Inflammatory macrophage treated with lipopolysaccharide for 1 hour (primary cell): ENCODE results near the gene MEF2B.

ENCODE experiments used
- DNase-seq, 2 donors: peaks; one replicate each; pipeline ENCODE4 v3.0.0-alpha.2; 2020 to 2022

MEF2B gene

GRCh38 chr19:19170053-19170872, at the start of gene MEF2B:
TSS of gene MEF2B (minus strand) at chr19:19170263. CDS start at chr19:19150735, 19,528 bp downstream.
- peak in 1 of 2 donors; percentile 48 for DNase-seq

GRCh38 chr19:19218911-19219310, 48.8 kb upstream of the MEF2B start:
- DNase-seq: no peak

GRCh38 chr19:19217099-19217498, 47.0 kb upstream of the MEF2B start:
- DNase-seq: peak; percentile 8 to 46

GRCh38 chr19:19215792-19216191, 45.7 kb upstream of the MEF2B start:
- no peak for DNase-seq

GRCh38 chr19:19214892-19215291, 44.8 kb upstream of the MEF2B start:
- peak in 1 of 2 donors; percentile 18 for DNase-seq

- no peak for DNase-seq
These were observed 44.1 kb upstream of the MEF2B start for GRCh38 chr19:19214159-19214490.

- DNase-seq: no peak
These were observed 43.5 kb upstream of the MEF2B start for GRCh38 chr19:19213426-19214158.

GRCh38 chr19:19212916-19213315, 42.9 kb upstream of the MEF2B start:
- no peak for DNase-seq

GRCh38 chr19:19211499-19212420, 41.7 kb upstream of the MEF2B start, which contains the start of gene NCAN:
TSS of gene NCAN (plus strand) at chr19:19211958. CDS start at chr19:19216954, 4,996 bp downstream.
- no peak for DNase-seq

GRCh38 chr19:19209372-19209771, 39.3 kb upstream of the MEF2B start:
- no peak for DNase-seq

GRCh38 chr19:19207637-19208572, 37.8 kb upstream of the MEF2B start:
- no peak for DNase-seq

GRCh38 chr19:19206938-19207337, 36.9 kb upstream of the MEF2B start:
- DNase-seq: no peak

GRCh38 chr19:19205416-19206410, 35.6 kb upstream of the MEF2B start:
- no peak for DNase-seq

GRCh38 chr19:19204181-19204580, 34.1 kb upstream of the MEF2B start:
- DNase-seq: no peak

- peak; percentile 90 to 97 for DNase-seq
These were observed 33.2 kb upstream of the MEF2B start, which contains the start of gene NR2C2AP for GRCh38 chr19:19203012-19203856. TSS of gene NR2C2AP (minus strand) at chr19:19203414. CDS start at chr19:19203060, 354 bp downstream.

- DNase-seq: no peak
These were observed 32.6 kb upstream of the MEF2B start for GRCh38 chr19:19202707-19203011.

GRCh38 chr19:19201697-19202630, 31.9 kb upstream of the MEF2B start:
- DNase-seq: no peak

GRCh38 chr19:19193926-19194325, 23.9 kb upstream of the MEF2B start:
- no peak for DNase-seq
